Testis (tissue), 2 donors: Measurements from ENCODE around the gene GCN1.

Source experiments
- POLR2A ChIP-seq: fragments of 450-650 bp; IDR thresholded peaks from one replicate; pipeline ENCODE4 v1.6.1; 2017; ENCODE audit warnings: antibody characterized with exemption, mild to moderate bottlenecking, moderate library complexity
- TF ChIP-seq, protein P1 (sequence below), 3 experiments: fragments of 450-650 bp in 2 of 3; fragments of 200-600 bp in 1 of 3; sonication (generic) in 1 of 3; IDR thresholded peaks; one replicate each; pipeline ENCODE4 v1.5.1; 2016 to 2019; ENCODE audit warnings: antibody characterized with exemption in 3 of 3, mild to moderate bottlenecking in 2 of 3, moderate library complexity in 1 of 3

GRCh38 chr12:120125029-120125428 lies 69.5 kb downstream of the GCN1 start:
- no peak for TF ChIP-seq POLR2A
- TF ChIP-seq, protein P1, sequence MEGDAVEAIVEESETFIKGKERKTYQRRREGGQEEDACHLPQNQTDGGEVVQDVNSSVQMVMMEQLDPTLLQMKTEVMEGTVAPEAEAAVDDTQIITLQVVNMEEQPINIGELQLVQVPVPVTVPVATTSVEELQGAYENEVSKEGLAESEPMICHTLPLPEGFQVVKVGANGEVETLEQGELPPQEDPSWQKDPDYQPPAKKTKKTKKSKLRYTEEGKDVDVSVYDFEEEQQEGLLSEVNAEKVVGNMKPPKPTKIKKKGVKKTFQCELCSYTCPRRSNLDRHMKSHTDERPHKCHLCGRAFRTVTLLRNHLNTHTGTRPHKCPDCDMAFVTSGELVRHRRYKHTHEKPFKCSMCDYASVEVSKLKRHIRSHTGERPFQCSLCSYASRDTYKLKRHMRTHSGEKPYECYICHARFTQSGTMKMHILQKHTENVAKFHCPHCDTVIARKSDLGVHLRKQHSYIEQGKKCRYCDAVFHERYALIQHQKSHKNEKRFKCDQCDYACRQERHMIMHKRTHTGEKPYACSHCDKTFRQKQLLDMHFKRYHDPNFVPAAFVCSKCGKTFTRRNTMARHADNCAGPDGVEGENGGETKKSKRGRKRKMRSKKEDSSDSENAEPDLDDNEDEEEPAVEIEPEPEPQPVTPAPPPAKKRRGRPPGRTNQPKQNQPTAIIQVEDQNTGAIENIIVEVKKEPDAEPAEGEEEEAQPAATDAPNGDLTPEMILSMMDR (IDR thresholded peaks at IDR 0.05), result no peak
